Measurements from ENCODE around the gene DLG2.

GRCh38 chr11:84794663-84795443 is 832.3 kb downstream of the DLG2 start:
- TF ChIP-seq, protein P1, sequence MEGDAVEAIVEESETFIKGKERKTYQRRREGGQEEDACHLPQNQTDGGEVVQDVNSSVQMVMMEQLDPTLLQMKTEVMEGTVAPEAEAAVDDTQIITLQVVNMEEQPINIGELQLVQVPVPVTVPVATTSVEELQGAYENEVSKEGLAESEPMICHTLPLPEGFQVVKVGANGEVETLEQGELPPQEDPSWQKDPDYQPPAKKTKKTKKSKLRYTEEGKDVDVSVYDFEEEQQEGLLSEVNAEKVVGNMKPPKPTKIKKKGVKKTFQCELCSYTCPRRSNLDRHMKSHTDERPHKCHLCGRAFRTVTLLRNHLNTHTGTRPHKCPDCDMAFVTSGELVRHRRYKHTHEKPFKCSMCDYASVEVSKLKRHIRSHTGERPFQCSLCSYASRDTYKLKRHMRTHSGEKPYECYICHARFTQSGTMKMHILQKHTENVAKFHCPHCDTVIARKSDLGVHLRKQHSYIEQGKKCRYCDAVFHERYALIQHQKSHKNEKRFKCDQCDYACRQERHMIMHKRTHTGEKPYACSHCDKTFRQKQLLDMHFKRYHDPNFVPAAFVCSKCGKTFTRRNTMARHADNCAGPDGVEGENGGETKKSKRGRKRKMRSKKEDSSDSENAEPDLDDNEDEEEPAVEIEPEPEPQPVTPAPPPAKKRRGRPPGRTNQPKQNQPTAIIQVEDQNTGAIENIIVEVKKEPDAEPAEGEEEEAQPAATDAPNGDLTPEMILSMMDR (IDR thresholded peaks at IDR 0.05; ENCODE audit: low read depth, low read length, missing input control): no peak
- no peak for TF ChIP-seq RAD21 (IDR thresholded peaks at IDR 0.05)
